Stimulated activated CD4-positive, alpha-beta T cell treated with anti-CD3 and anti-CD28 coated beads, TNF-alpha, amount 100 ng/mL, for 24 hours (primary cell): Measurements from ENCODE around the gene SUCNR1.
"Not testable (repeated sequence)": the region's sequence is repeated elsewhere in the genome, so short reads cannot be mapped to it uniquely, and the experiment has no call there.

ENCODE experiments used
- DNase-seq, 3 experiments: peaks; one replicate each; pipeline ENCODE4 v3.0.0-alpha.2; 2020; ENCODE audit warnings: low read depth in 3 of 3

The SUCNR1 gene, protein sequence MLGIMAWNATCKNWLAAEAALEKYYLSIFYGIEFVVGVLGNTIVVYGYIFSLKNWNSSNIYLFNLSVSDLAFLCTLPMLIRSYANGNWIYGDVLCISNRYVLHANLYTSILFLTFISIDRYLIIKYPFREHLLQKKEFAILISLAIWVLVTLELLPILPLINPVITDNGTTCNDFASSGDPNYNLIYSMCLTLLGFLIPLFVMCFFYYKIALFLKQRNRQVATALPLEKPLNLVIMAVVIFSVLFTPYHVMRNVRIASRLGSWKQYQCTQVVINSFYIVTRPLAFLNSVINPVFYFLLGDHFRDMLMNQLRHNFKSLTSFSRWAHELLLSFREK

DNA sequence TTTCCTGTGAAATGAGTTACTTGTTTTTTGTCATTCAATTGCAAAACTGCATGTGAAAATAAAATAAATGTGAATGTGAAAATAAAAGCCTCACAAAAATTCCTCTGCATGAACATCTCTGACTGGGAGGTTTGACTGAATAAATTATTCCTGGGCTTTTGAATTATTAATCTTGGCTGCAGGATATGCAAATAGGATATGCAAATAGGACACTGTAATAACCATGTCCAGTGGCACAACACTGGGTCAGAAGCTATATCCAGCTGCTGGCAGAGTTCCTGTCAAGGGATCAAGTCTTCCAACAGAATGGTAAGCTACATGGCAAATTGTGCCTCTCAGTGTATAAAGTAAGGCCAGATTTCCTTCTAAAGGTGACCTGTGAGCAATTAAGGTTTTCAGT is at the start of gene SUCNR1:
SUCNR1 (plus strand) TSS at position 246 of the 400 bp plus-strand sequence. CDS start 6,250 bp downstream, outside the sequence.
- no peak for DNase-seq

DNA sequence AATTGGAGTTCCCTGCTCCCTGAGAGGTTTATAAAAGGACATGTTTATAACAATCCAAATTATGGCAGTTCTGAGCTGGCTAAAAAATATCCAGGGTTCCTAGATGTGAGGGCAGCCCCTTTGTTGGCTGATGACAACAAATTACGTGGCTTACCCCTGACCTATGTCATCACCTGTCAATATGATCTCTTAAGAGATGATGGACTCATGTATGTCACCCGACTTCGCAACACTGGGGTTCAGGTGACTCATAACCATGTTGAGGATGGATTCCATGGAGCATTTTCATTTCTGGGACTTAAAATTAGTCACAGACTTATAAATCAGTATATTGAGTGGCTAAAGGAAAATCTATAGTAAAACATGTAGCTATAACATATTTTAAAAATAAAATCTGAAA is 45.6 kb upstream of the SUCNR1 start:
- DNase-seq, result no peak

DNA sequence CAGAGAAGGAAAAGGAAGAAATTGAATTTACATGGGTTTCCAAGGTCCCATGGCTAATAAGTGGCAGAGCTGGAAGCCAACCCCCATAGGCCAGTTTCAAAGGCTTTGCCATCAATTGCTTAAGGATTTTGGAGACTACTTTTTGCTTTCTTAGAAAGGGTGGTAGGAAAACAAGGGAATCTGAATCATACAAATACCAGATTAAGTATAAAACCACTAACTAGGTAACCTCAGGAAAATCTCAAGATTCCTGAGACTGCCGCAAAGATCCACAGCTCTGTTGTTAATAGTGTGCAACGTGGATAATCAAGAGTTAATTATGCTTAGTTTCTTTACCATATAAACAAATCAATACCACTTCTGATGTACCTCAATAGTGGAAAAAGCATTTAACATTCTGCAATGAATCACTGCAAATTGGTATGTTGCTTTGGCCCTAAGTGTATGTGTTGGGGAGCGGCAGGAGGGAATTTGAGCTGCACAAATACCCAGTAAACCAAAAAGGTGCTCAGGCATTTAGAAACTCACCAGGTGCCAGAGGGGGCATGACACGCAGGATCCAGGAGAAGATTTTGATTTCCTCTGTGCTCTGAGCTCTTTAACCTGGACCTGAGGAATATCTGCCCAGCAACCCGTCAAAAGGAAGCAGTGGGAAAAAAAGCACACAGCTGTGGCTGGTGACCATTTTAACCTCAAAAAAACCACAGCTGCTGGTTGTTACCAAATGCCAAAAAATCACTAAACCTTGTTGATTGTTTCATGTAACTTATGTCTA is 37.5 kb upstream of the SUCNR1 start:
- no peak for DNase-seq

DNA sequence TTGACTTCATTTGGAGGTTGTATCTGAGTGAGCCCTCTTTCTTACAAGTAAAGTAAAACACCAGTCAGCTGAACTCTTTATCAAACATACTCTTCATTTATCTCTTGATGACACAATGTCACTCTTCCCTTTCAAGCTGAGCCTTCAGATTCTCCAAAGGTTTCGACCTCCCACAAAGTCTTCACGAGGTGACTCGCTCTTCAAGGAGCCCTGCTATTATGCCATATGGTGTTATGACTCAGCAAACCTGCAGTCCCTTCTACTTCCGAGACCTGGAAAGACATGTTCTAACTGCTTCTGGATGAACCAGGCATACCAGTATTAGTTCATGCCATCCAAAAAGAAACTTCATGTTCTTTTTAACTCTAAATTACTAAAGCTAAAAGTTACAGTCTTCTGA is 36.4 kb upstream of the SUCNR1 start:
- no peak for DNase-seq

DNA sequence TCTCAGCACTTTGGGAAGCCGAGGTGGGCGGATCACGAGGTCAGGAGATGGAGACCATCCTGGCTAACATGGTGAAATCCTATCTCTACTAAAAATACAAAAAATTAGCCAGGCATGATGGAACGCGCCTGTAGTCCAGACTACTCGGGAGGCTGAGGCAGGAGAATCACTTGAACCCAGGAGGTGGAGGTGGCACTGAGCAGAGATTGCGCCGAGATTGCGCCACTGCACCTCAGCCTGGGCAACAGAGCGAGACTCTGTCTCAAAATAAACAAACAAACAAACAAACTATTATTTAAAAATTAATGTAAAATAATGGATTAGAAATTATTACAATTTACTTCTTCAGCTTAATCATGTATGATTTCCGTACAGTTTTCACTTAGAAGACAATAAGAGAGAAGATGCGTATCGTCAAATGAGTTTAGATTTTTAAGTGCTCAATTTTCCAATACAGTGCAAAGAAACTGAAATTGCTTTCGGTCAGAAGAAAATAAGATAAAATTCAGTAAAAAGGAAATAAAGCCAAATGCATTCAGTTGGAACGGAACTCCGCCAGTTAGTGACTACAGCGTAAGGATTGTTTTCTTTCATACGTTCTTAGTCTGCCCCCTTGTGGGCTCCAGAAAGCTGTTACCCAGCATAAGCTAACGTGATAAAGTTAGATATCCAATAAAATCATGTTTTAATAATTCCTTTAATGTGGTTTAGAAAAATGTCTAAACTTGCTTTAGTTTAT is 34.7 kb upstream of the SUCNR1 start:
- no peak for DNase-seq

DNA sequence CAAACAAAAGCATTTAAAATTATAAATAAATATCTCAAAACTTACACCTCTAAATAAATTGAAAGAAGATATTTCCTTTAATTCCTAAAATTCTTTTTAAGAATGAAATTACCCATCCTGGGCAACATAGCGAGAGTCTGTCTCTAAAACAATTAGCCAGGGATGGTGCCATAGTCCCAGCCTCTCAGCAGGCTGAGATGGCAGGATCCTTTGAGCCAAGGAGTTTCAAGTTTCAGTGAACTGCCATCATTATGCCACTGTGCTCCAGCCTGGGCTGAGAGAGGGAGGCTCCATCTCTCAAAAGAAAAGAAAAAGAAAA is 34.2 kb upstream of the SUCNR1 start:
- DNase-seq, result no peak

DNA sequence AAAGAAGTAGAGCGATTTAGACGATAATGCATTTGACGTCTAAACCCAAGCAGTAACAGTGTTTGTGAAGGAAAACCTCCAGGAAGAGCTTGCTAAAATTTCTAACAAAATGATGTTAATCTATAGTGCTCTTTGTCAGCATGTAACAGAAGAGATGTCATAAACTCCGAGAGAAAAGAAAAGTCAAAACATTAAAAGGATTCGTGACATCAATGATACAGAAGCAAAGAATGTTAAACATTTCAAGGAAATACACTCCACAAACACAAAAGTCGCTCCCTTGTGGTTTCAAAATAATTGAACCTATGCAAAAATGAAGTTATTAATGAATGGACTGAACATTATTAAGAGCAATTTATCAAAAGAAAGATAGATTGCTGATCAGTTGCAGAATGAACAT is 31.6 kb upstream of the SUCNR1 start:
- DNase-seq, result no peak

DNA sequence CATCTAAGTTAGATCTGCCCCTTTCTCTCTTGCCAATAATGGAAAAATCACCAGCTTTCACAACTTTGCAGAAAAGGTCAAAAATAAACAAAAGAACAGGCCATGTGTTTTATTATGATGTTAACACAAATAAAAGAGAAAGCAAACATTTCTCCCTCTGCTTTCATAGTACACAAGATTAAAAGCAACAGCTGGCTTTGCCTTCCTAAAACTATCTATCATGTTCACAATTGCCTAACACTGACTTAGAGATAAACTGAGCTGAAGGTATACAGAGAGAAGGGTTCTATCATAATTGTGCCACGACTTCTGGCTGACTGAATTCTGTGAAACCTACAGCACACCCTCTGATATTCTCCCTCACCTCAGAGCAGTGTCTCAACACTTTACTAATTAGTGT is 30.2 kb upstream of the SUCNR1 start:
- no peak for DNase-seq

DNA sequence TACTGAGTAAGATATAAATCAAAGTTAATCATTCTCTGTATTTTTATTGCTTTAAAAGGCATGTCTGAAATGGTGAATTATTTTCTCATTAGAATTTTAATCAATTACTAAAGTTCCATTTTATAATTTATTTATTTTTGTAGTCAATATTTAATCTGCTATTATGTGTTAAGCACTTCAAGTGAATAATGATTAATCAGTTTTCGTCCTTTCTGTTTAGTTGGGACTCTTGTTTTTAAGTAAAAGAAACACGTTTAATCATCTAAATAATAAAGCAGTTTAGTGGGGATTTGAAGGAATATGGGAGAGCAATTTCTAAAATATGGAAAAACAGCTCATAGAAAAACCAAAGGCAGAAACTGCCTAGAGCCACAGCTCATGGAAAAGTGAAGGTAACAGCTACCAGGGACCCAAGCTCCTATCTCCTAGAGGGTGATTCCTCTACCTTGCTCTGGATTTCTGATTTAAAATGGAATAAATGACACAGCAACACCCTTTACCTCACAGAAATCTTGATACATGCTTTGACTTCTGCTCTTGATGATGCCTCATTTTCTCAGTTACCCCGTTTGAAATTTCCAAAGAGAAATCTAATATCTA is 28.0 kb upstream of the SUCNR1 start:
- DNase-seq, result no peak

DNA sequence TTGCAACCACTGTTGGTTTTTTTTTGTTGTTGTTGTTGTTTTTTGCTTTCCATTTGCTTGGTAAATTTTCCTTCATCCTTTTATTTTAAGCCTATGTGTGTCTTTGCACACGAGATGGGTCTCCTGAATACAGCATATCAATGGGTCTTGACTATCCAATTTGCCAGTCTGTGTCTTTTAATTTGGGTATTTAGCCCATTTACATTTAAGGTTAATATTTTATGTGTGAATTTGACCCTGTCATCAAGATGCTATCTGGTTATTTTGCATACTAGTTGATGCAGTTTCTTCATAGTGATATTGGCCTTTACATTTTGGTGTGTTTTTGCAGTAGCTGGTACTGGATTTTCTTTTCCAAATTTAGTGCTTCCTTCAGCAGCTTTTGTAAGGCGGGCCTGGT is 23.4 kb upstream of the SUCNR1 start:
- DNase-seq, result not testable (repeated sequence)

DNA sequence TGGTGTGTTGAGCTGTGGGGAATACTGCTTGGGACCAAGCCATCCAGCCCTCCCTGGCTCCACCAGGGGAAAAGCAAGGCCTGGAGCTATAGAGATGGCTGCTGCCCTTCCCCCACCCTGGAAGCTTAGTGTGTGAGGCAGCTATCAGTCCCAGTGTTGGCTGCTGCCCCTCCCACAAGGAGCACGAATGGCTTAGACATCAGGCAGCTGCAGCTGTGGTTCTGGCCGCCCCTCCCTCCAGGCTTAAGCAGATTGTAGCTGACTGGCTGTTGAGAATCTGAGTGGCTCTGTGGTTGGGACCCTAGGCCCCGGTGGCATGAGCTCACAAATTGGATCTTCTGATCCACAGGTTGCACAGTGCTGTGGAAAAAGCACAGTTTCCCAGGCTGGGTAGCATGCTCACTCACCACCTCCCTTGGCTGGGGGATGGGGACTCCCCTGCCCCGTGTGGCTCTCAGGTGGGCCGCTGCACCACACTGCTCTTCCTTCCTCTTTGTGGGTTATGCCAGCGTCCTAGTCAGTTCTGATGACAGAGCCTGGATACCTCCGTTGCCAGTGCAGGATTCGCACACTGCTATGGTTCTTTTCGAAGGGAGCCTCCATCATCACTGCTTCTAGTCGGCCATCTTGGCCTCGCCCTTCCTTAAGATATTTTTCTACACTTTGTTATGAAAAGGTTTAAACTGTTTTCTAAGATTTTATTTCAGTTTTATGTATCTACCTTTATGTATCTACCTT is 21.2 kb upstream of the SUCNR1 start:
- no peak for DNase-seq

DNA sequence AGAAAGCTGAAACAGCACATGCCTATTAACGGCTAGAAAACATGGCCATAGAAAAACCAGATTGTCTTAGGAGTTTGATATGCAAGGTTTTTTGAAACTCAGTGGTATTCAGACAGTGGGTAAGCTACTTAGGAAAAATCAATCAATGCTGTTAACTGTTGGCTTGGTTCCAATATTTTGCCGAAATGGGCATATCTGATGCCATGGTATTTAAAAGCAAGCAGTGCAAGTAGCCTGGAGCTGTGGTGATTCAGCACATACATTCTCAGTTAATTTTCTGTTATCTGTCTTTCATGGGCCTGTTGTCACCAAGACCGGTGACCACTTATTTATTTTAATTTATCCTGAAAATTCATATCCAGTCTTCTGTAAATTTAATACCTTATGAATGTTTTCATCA is 17.3 kb upstream of the SUCNR1 start:
- DNase-seq, result no peak

DNA sequence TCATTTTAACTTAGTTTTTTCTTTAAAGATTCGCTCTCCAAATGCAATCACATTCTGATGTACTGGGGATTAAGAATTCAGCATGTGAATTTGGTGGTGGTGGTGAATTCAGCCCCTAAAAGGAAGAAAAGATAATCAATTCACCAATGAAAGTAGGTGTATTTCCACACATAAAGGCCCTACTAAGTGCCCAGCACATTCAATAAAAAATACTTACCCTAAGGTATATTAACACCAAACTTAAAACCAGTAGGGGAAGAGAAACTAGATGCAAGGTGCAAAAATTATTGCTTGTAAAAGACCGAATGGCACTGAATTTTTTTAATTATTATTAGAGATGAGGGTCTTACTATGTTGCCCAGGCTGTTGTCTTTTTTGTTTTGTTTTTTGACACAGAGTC is 16.8 kb upstream of the SUCNR1 start:
- DNase-seq, result no peak

DNA sequence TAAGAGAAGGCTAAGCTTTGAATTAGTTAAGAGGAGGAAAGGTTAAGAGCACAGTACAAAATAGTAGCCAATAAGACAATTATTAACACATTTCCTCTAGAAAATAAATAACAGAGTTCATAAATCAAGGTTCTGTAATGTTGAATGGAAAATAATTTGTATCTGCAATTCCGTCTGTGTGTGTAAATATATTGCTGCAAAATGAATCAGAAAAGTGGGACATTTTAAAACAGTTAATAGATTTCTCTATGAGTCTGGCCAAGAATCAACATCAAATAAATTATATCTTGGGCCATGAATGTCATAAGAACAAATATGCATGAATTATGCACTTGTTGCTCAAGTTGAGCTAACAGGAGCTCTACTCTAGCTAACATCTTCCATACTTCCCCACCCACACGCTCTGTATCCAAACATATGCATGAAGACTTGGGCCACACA is 14.2 kb upstream of the SUCNR1 start:
- no peak for DNase-seq

DNA sequence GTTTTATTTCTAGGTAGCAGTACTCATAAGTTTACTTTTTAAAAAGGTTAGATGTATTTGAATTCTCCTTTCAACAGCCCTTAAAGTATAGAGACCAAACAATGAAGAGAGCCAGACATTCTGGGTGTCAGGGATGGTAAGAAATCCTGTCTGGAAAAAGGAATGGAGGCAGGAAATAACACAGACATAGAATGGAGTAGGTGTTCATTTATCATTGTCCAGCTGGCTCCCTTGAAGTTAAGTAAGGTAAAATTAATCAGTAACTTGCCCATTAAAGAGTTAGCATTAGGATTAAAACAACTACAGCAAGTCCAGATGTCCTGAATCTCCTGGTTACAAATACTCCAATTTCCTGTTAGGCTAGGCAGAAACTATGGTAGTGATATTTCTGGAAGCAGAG is 13.5 kb upstream of the SUCNR1 start:
- no peak for DNase-seq

DNA sequence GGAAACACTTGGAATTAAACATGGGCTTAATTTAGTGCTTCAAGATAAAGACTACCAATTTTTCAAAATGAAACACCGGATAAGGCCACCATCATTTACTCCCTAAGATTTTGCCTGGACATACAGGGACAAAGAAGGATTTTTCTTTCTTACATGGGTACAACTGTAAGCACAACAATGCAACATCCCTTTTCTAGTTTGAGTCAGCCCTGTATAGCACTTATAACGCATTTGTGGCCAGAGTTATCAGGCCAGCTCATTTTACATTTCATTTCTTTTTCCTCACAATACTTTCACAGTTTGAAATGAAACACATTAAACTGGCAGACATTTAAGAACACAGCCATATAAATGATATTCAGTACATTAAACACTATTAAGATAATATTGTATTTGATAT is 9.8 kb upstream of the SUCNR1 start:
- no peak for DNase-seq

DNA sequence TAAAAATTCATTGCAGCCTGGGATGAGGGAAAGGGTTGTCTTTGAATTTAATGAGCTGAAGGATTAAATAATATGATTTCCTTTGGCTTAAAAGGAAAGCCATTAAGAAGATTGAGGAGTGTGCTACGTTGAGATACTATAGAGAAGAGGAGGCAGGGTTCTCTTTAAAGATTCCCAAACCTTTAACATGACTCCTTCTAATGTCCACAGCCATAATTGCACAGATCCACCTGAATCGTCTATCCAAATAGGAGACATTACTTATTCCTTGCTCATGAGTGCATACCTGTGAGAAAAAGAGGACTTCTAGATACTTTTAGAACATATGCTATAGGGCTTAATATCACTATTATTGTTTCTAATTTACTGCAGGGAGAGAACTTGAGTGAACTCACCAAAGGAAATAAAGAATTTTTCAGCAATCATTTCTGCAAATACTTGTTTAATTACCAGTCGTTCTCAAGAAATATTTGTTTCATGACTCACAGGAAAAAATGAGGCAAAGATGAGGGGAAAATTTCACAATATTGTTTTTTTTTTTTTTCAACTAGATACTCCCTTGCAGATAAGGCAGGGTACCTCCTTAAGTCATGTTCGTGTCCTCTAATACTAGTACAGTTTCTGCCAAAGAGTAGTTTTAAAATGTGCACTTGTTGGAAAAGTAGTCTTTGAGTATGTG is 8.9 kb upstream of the SUCNR1 start:
- DNase-seq, result no peak

DNA sequence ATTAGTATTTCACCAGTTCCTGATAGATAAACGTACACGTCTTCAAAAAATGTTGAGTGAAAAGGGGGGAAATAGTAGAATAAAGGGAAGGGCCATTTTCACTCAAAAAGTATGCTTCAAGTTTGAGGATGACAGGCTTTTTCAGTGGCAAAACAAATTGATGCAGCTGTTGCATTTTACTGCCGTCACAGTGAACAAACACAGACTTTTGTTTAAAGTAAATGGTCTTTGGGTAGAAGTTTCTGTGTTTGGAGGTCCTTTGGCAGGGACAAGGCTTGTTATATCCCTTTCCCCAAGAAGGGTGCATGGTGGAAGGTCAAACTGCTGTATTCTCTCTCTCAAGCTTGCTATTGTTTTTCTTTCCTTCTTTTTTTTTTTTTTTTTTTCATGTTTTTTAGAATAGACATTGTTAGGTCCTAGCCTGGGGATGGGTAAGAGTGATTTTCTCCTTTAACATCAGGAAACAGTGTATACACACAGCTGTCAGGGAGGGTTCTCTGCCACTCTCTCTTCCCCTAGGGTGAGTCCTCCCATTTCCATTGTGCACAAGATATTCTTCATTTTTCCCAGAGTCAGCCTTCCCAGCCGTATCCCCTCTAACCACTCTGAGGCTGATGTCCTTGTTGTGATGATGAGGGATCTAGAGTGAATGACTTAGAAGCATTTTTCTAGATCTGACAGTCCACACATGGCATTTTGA is 6.6 kb upstream of the SUCNR1 start:
- no peak for DNase-seq

DNA sequence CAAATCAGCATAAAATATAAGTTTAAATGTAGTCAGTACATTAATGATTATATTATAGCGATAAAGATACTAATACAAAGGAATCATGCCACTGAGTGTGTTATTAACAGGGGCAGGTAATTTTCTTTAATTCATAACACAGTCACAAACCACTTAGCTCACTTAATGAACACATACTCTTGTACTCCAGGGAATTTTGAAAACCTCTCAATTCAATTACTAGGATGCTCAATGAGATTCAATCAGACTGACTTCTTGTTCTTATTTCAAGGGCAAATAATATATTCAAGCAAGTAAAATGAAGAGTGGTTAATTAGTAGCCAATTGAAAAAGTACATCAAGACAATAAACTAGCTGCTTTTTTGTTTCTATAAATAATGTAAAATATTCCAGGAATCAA is 5.8 kb upstream of the SUCNR1 start:
- no peak for DNase-seq

DNA sequence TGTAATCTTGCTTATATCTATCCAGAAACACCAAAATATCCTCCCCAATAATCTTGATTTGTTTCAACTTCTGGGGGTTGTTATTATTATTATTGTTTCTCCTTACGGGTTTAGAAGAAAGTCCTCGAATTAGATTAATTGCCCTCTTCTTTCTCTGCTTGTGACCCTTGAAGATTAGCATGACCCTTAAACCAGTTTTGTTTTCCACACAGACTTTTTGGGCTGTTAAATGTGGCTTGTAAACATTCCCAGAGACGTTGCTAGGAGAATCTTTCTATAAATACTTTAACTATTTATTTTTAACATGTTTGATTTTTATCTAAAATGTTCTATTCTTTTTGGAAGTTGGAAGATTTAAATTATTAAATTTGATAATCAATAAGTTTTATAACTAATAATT is 4.3 kb upstream of the SUCNR1 start:
- DNase-seq, result no peak
